Vagina (tissue), 2 donors: ENCODE data around the gene FRMD3.

Experiments
- CTCF ChIP-seq, 3 experiments: fragments of 450-650 bp in 2 of 3; fragments of 200-600 bp in 1 of 3; sonication (generic) in 1 of 3; IDR thresholded peaks; one replicate each; pipeline ENCODE4 v1.5.1; 2017 to 2019; ENCODE audit warnings: antibody characterized with exemption in 3 of 3, mild to moderate bottlenecking in 2 of 3, moderate library complexity in 2 of 3
- POLR2A ChIP-seq, 2 donors: fragments of 450-650 bp; IDR thresholded peaks; one replicate each; pipeline ENCODE4 v1.6.1; 2017; ENCODE audit warnings: antibody characterized with exemption in 2 of 2, mild to moderate bottlenecking in 2 of 2, moderate library complexity in 2 of 2
- POLR2AphosphoS5 ChIP-seq, 2 donors: sonication (generic); formaldehyde crosslinking; IDR thresholded peaks; one replicate each; pipeline ENCODE4 v1.9.0; 2017; ENCODE audit warnings: antibody characterized with exemption in 2 of 2, mild to moderate bottlenecking in 2 of 2, low read depth in 1 of 2; ENCODE audit not compliant: insufficient read depth in 1 of 2

GRCh38 chr9:83512621-83513020 lies 25.6 kb downstream of the FRMD3 start:
- TF ChIP-seq CTCF (IDR thresholded peaks at IDR 0.05) (no peak), POLR2A (IDR thresholded peaks at IDR 0.05) (no peak), POLR2AphosphoS5 (IDR thresholded peaks at IDR 0.05; ENCODE audit: insufficient read depth in 1 of 2, low read depth in 1 of 2) (no peak)
